Measurements from ENCODE around the gene KSR2.

DNA sequence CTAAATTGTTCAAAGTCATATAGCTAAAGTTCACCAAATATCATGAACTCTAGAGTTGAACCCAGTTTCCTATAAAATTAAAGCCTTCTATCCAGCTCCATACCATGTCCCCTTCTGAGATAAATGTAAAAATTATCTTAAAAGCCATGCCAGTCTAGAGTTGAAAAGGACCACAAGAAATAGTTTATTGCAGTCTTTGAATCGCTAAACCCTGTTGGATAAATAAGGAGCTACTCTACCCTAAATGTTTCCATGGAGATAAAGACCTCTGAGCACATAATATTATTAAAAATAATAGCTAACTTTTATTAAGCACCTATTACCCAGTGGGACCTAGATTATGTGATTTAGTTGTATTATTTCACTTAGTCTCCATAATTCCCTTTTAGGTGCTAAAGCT is 379.8 kb downstream of the KSR2 start:
- TF ChIP-seq CTCF (IDR thresholded peaks at IDR 0.05), result no peak
- TF ChIP-seq POLR2A (IDR thresholded peaks at IDR 0.05), result no peak
